Erythroblast (primary cell): ENCODE data around the gene INCENP.
A peak's percentile ranks its signal among the peaks of the same experiment; 100 is the strongest.

ENCODE experiments used
- GATA1 ChIP-seq: IDR thresholded peaks from 2 replicates; pipeline ENCODE4 v1.6.1; 2011; ENCODE audit warnings: low read depth, mild to moderate bottlenecking, control low read depth, low read length, moderate library complexity
- POLR2A ChIP-seq: IDR thresholded peaks from 2 replicates; pipeline ENCODE4 v1.6.1; 2011; ENCODE audit warnings: mild to moderate bottlenecking, low read length

- peak; percentile 23 for TF ChIP-seq POLR2A
- no peak for TF ChIP-seq GATA1
Observed at GRCh38 chr11:62105667-62106191, 18.1 kb upstream of the INCENP start.
